Body of pancreas (tissue), 4 donors: ENCODE data around the gene ATP13A2. TPM values are rescaled to one million over a fixed set of nuclear protein-coding genes. Genes with fewer than 3 reads are reported as not detected.

Experiments used
- ATAC-seq: fragments of 150-250 bp; one replicate; pipeline ENCODE4 v1.9.1; 2016
- DNase-seq, 4 donors: peaks; one replicate each; pipeline ENCODE4 v3.0.0-alpha.2; 2019
- H3K27ac ChIP-seq, 4 donors: fragments of 200-600 bp; sonication (generic); 1 replicate in 3 of 4; 2 replicates in 1 of 4; pipeline versions ENCODE4 v1.5.1 to v1.6.1; 2016 to 2019; ENCODE audit warnings: mild to moderate bottlenecking in 1 of 4, mixed read lengths in 1 of 4, moderate library complexity in 1 of 4
- H3K27me3 ChIP-seq, 2 donors: fragments of 200-600 bp; sonication (generic); one replicate each; pipeline ENCODE4 v1.6.0; 2016; ENCODE audit warnings: mild to moderate bottlenecking in 1 of 2
- H3K36me3 ChIP-seq, 2 donors: fragments of 200-600 bp; sonication (generic); replicated peaks in 1 of 2; 2 replicates each; pipeline ENCODE4 v1.5.1; 2016; ENCODE audit warnings: low read depth in 2 of 2; ENCODE audit not compliant: insufficient read depth in 1 of 2
- H3K4me1 ChIP-seq: fragments of 200-600 bp; sonication (generic); one replicate; pipeline ENCODE4 v1.6.0; 2016
- H3K4me3 ChIP-seq, 2 donors: fragments of 200-600 bp; sonication (generic); 1 replicate in 1 of 2; 2 replicates in 1 of 2; pipeline ENCODE4 v1.5.1; 2016 to 2019
- H3K9me3 ChIP-seq, 3 donors: fragments of 200-600 bp; sonication (generic); 1 replicate in 2 of 3; 2 replicates in 1 of 3; pipeline ENCODE4 v1.5.1; 2016
- CTCF ChIP-seq, 7 experiments: fragments of 450-650 bp in 4 of 7; fragments of 200-600 bp in 3 of 7; sonication (generic) in 3 of 7; IDR thresholded peaks; one replicate each; pipeline ENCODE4 v1.5.1; 2016 to 2019; ENCODE audit warnings: antibody characterized with exemption in 7 of 7
- POLR2A ChIP-seq, 3 donors: fragments of 450-650 bp; IDR thresholded peaks; one replicate each; pipeline ENCODE4 v1.6.1; 2016; ENCODE audit warnings: antibody characterized with exemption in 3 of 3, mild to moderate bottlenecking in 2 of 3
- WGBS, 2 donors: methylation state at CpG; one replicate each; pipeline ENCODE4 v1.1.5; 2017; 5-methylcytosine and 5-hydroxymethylcytosine counted together
- intact Hi-C: fragments of 100-400 bp; cut with DNase I; formaldehyde crosslinking; loops from one replicate; pipeline ENCODE4 v1.15.1; 2023
- total RNA-seq, 2 donors: library from RNA; depleted of rRNA; stranded (reverse); fragments of >200 nt; gene quantifications; one replicate each; pipeline ENCODE4 v1.1.0, GENCODE V29; 2016

Gene ATP13A2
- total RNA-seq, 2 donors from 2014 or later: 56.8 to 61.0 TPM

GRCh38 chr1:17059391-17060305, 47.9 kb upstream of the ATP13A2 start:
- Histone ChIP-seq H3K36me3 (no peaks in the 10 kb centered on the region), H3K9me3 (no peaks in the 10 kb centered on the region), H3K4me1 (peaks cover under 1% of the 10 kb centered on the region), H3K27me3 (no peaks in the 10 kb centered on the region), H3K27ac (no peak overlapping the region), H3K4me3 (no peak overlapping the region)
- intact Hi-C loops: loop anchor here (5.0 to 10.0 kb wide), 3 partner anchors 55 to 275 kb away; partner anchors contain the start of gene PADI2
- 27 to 34% methylated on average over 9 to 12 of the region's 12 CpGs for WGBS, 2 donors
- DNase-seq: peak; percentile 78 to 87 (median 85)
- peak; percentile 95 for ATAC-seq
- TF ChIP-seq CTCF (IDR thresholded peaks at IDR 0.05) (peak; percentile 62 to 92 (median 86)), POLR2A (IDR thresholded peaks at IDR 0.05) (no peak)

- H3K9me3 ChIP-seq: no peaks in the 10 kb centered on the region
- no peak overlapping the region for H3K27ac ChIP-seq
- intact Hi-C loops: no loop called here
- H3K36me3 ChIP-seq: no peaks in the 10 kb centered on the region
- ATAC-seq (no peak), DNase-seq (no peak)
- H3K4me3 ChIP-seq: no peak overlapping the region
- TF ChIP-seq CTCF (IDR thresholded peaks at IDR 0.05) (no peak), POLR2A (IDR thresholded peaks at IDR 0.05) (no peak)
- no peaks in the 10 kb centered on the region for H3K27me3 ChIP-seq
- H3K4me1 ChIP-seq: peaks cover 23% of the 10 kb centered on the region
- 78 to 92% methylated on average over 4 of the region's 4 CpGs for WGBS, 2 donors
These were observed 44.8 kb upstream of the ATP13A2 start for GRCh38 chr1:17056551-17056950.

- Histone ChIP-seq H3K4me1 (peaks cover 29% of the 10 kb centered on the region), H3K36me3 (no peaks in the 10 kb centered on the region), H3K27ac (no peak overlapping the region), H3K27me3 (no peaks in the 10 kb centered on the region), H3K4me3 (no peak overlapping the region), H3K9me3 (no peaks in the 10 kb centered on the region)
- no peak for ATAC-seq
- intact Hi-C loops: no loop called here
- peak in 1 of 4 donors; percentile 10 for DNase-seq
- 90% methylated on average over 7 of the region's 7 CpGs for WGBS, 2 donors
- TF ChIP-seq CTCF (IDR thresholded peaks at IDR 0.05) (no peak), POLR2A (IDR thresholded peaks at IDR 0.05) (no peak)
These were observed 44.1 kb upstream of the ATP13A2 start for GRCh38 chr1:17055801-17056200.

GRCh38 chr1:17053685-17054410, 42.1 kb upstream of the ATP13A2 start, which contains the start of gene SDHB:
SDHB (minus strand) TSS chr1:17054032; CDS start chr1:17054019, 13 bp downstream.
- peak within 1 kb of the TSS; percentile 57 to 84 for H3K4me3 ChIP-seq
- intact Hi-C loops: no loop called here
- peaks cover 29% of the 10 kb centered on the region for H3K4me1 ChIP-seq
- H3K27ac ChIP-seq: peak within 1 kb of the TSS; percentile 85 to 91 (median 90)
- ATAC-seq (peak; percentile 99), DNase-seq (peak; percentile 99)
- no peaks in the 10 kb centered on the region for H3K27me3 ChIP-seq
- no peaks in the 10 kb centered on the region for H3K36me3 ChIP-seq
- no peaks in the 10 kb centered on the region for H3K9me3 ChIP-seq
- TF ChIP-seq CTCF (IDR thresholded peaks at IDR 0.05) (peak in 1 of 7 experiments; percentile 22), POLR2A (IDR thresholded peaks at IDR 0.05) (peak; percentile 88 to 96 (median 91))
- 0 to 1% methylated on average over 3 to 41 of the region's 44 CpGs for WGBS, 2 donors
